ENCODE measurements around the gene CUL3. TPM values are rescaled to one million over a fixed set of nuclear protein-coding genes. Genes with fewer than 3 reads are reported as not detected.

The CUL3 gene
- 33.5 and 38.0 TPM in 2 replicates for total RNA-seq

DNA sequence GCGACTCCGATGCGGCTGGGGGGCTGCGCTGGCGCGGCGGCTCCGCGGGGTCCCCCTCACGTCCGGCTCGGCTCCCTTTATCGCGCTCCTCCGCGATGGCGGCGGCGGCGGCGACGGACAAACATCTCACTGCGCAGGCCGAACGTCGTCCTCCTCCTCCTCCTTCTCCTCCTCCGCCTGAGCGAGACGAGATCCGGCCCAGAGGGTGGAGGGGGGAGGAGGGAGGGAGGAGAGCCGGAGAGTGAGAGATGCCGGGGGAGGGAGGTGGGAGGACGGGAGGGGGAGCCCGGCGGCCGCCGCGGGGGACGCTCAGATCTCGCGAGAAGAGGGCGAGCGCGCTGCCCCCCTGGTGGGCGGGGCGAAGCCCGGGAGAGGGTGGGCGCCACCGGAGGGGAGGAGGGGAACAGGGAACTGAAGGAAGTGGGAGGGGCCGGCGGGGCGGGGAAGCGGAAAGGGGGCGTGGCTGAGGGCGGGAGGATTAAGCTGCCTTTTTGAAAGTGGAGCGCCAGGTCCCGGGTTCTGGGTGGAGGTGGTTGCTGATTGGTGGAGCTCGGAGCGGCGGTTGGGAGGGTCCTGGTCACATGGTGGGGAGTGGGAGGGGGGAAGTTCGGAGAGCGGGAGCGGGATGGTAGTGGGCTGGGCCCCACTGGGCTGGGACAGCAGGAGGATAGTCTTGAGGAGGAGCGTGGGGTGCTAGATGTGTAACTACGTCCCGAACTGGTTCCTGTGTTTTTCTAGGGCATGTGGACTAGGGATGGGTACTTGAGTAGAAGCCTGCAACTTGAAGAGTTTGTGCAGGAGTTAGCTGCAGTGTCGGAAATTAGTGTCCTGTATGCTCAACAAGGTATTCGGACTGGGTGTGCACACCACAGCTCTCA, at the start of gene CUL3:
CUL3 (minus strand) TSS at position 153 of the 878 bp plus-strand sequence. CDS start 354 bp downstream, outside the sequence.
- TF ChIP-seq, protein P1, sequence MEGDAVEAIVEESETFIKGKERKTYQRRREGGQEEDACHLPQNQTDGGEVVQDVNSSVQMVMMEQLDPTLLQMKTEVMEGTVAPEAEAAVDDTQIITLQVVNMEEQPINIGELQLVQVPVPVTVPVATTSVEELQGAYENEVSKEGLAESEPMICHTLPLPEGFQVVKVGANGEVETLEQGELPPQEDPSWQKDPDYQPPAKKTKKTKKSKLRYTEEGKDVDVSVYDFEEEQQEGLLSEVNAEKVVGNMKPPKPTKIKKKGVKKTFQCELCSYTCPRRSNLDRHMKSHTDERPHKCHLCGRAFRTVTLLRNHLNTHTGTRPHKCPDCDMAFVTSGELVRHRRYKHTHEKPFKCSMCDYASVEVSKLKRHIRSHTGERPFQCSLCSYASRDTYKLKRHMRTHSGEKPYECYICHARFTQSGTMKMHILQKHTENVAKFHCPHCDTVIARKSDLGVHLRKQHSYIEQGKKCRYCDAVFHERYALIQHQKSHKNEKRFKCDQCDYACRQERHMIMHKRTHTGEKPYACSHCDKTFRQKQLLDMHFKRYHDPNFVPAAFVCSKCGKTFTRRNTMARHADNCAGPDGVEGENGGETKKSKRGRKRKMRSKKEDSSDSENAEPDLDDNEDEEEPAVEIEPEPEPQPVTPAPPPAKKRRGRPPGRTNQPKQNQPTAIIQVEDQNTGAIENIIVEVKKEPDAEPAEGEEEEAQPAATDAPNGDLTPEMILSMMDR (conservative IDR thresholded peaks at IDR 0.05; ENCODE audit: low read depth, low read length) = no peak

DNA sequence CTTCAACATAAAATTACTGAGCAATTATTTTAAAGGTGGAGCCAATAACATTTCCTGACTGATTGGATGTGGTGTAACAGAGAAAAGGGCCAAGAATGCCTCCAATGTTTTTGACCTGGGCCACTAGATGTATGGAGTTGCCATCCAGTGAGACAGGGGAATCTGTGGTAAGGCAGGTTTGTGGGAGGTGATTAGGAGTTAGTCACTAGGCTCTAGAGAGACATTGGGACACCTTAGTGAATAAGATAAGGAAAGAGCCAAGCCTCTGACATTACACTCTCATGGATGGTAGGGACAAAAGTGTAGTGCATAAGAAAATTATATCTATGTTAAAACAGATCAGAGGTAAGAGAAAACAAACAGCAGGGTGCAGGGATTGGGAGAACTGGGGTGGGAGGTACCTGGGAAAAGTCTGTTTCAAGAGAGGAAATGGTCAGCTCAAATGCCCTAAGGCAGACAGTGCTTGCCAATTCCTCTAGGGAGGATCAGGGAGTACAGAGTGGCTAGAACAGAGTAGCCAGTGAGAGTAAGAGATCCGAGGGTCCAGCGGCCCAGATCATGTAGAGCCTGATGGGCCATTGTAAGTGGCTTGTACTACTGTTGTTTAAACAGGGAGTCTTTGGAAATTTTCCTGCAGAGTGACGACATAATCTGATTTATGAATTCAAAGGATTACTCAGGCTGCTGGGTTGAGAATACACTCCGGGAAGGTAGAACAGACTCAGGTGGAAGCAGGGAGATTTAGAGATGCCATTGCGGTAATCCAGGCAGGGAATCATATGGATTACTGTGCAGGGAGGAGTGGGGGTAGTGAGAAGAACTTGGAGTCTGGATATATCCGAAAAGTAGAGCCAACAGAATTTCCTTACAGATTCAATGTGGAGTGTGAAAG, 45.7 kb upstream of the CUL3 start:
- TF ChIP-seq, protein P1 (conservative IDR thresholded peaks at IDR 0.05; ENCODE audit: low read depth, low read length) = no peak
- no peak for DNase-seq (ENCODE audit: low read depth)
- H3K4me3 ChIP-seq (ENCODE audit: low read depth, low read length) = no peak overlapping the region

More for the DNA sequence above, at the start of gene CUL3:
- peak within 1 kb of the TSS; percentile 97 for H3K4me3 ChIP-seq (ENCODE audit: low read depth, low read length)
- peak; percentile 70 for DNase-seq (ENCODE audit: low read depth)

DNA sequence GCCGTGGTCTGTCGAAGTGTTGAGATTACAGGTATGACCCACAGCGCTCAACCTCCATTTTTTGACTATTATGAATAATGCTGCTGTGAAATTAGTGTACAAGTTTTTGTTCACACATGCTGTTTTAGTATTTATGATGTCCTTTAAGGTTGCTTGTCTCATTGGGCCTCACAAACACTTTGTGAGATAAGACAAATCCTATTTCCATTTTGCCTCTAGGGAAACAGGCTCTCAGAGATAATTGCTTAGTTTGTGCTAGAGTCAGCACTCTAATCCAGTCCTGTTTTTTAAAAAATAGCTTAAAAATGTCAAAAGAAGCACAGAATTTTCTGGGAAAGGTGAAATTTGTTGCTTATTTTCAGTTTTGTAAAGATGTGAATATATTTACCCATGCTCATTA, 43.3 kb upstream of the CUL3 start:
- DNase-seq (ENCODE audit: low read depth) = no peak
- TF ChIP-seq, protein P1 (conservative IDR thresholded peaks at IDR 0.05; ENCODE audit: low read depth, low read length) = no peak
- H3K4me3 ChIP-seq (ENCODE audit: low read depth, low read length) = no peak overlapping the region

DNA sequence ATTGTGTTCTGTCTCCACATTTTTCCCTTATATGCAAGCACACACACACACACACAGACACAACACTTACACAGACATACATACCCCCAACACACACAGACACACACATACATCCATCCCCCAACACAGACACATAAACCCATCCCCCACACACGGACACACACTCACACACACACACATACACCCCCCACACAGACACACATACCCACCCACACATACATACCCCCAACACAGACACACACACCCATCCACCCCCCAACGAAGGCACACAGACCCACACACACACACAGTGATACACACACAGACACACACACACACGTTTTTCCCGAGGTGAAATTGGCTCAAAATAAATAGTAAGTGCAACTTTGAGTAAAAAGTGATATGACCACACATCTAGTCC, 41.6 kb upstream of the CUL3 start:
- no peak for DNase-seq (ENCODE audit: low read depth)
- TF ChIP-seq, protein P1 (conservative IDR thresholded peaks at IDR 0.05; ENCODE audit: low read depth, low read length) = no peak
- H3K4me3 ChIP-seq (ENCODE audit: low read depth, low read length) = no peak overlapping the region

DNA sequence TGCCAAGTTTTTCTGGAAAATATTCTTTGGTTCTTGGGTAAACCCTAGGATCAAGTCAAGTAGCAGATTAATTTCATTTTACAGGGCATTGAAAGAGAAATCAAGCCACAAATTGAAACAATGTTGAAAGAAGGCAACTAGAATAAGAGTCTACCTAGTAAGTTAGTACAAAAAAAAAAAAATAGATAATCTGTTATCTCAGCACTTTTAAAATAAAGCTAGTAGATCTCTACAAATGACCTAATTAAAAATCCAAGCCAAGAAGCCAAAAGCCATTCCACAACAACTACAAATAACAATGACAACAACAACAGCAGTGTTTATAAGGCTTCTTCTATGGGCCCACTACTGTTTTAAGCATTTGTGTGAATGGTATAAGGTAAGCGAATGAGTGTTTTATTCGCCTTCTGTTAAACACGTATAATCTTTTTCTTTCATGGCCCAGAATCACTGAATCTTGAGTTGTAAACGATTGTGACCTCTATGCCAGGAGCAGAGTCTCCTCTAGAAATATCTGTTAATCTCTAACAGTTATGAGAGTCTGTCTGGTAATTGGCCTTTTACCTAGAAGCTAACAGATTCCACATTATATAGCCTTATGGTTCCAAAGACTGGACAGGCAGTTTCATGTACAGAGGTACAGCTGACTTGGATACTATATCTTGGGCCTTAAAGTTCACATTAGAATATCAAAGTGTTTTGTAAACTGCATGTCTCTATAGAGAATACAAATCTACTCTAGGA, 28.6 kb upstream of the CUL3 start:
- H3K4me3 ChIP-seq (ENCODE audit: low read depth, low read length) = no peak overlapping the region
- TF ChIP-seq, protein P1 (conservative IDR thresholded peaks at IDR 0.05; ENCODE audit: low read depth, low read length) = no peak

DNA sequence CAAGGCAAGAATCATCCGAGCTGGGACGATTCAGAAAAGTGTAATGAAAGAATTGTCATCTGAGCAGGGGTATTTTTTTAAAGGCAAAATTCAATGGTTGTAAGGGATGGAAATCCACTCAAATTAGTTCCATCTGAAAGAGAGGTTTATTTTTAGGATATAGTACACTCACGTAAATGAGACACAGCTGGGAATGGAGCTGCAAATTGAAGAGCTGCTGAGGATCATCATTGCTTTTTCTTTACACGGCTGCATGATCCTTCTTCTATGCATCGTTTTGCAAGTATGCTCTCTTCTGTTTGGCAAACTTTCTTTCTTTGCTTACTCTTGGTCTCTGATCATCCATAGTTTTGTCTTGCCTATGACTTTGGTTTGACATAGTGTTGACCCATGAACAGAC, 27.4 kb upstream of the CUL3 start:
- TF ChIP-seq, protein P1 (conservative IDR thresholded peaks at IDR 0.05; ENCODE audit: low read depth, low read length) = no peak
- H3K4me3 ChIP-seq (ENCODE audit: low read depth, low read length) = no peak overlapping the region
- no peak for DNase-seq (ENCODE audit: low read depth)

More for the DNA sequence above, 28.6 kb upstream of the CUL3 start:
- DNase-seq (ENCODE audit: low read depth) = no peak
